SK-N-SH (cell line): ENCODE data around the gene BCL2L11. TPM values are rescaled to one million over a fixed set of nuclear protein-coding genes. Genes with fewer than 3 reads are reported as not detected.

Experiments used
- CTCF ChIA-PET: fragments of 300-600, 350-600 bp; formaldehyde crosslinking; extraction: SDS; loops from one replicate; lab custom pipeline; 2021; lab: Yijun Ruan, JAX
- POLR2A ChIA-PET: fragments of 350-600 bp; sonication (Branson Sonifier 250); formaldehyde crosslinking; extraction: SDS; loops from one replicate; lab custom pipeline; 2020; ENCODE audit warnings: antibody characterized with exemption, inconsistent platforms; lab: Yijun Ruan, JAX
- DNase-seq: peaks from one replicate; pipeline ENCODE4 v3.0.0; 2012
- H2AFZ ChIP-seq: fragments of 200-600 bp; sonication (generic); 2 replicates; pipeline ENCODE4 v1.8.1; 2016; ENCODE audit warnings: antibody characterized with exemption, mild to moderate bottlenecking, low read depth
- H3F3A ChIP-seq: fragments of 200-600 bp; sonication (generic); replicated peaks from 2 replicates; pipeline ENCODE3; 2016; ENCODE audit warnings: antibody characterized with exemption, mild to moderate bottlenecking; ENCODE audit not compliant: insufficient read depth
- H3K27ac ChIP-seq, 2 experiments: fragments of 200-500 bp in 1 of 2; fragments of 200-600 bp in 1 of 2; sonication (Bioruptor generic) in 1 of 2; sonication (generic), shearing (Covaris generic) in 1 of 2; 2 replicates each; pipeline versions ENCODE4 v1.5.1 to v1.6.1; 2014 to 2016; ENCODE audit warnings: low read depth in 2 of 2, inconsistent platforms in 1 of 2, low read length in 1 of 2, mild to moderate bottlenecking in 1 of 2, mixed read lengths in 1 of 2
- H3K27me3 ChIP-seq: fragments of 200-600 bp; sonication (generic), shearing (Covaris generic); 2 replicates; pipeline ENCODE4 v1.6.1; 2016; ENCODE audit warnings: mixed run types; ENCODE audit not compliant: insufficient read depth
- H3K36me3 ChIP-seq, 2 experiments: fragments of 200-500 bp in 1 of 2; fragments of 200-600 bp in 1 of 2; sonication (Bioruptor generic) in 1 of 2; sonication (generic) in 1 of 2; replicated peaks in 1 of 2; 2 replicates each; pipeline versions ENCODE3 to v1.5.1; 2014 to 2016; ENCODE audit warnings: low read length in 1 of 2, mild to moderate bottlenecking in 1 of 2; ENCODE audit not compliant: insufficient read depth in 2 of 2, control insufficient read depth in 1 of 2
- H3K4me1 ChIP-seq, 2 experiments: fragments of 200-500 bp in 1 of 2; fragments of 200-600 bp in 1 of 2; sonication (Bioruptor generic) in 1 of 2; sonication (generic), shearing (Covaris generic) in 1 of 2; 2 replicates each; pipeline versions ENCODE4 v1.5.1 to v1.6.1; 2014 to 2016; ENCODE audit warnings: low read depth in 1 of 2, low read length in 1 of 2, mixed run types in 1 of 2; ENCODE audit not compliant: insufficient read depth in 2 of 2, control insufficient read depth in 1 of 2
- H3K4me2 ChIP-seq: fragments of 200-600 bp; sonication (generic), shearing (Covaris generic); 2 replicates; pipeline ENCODE4 v1.6.1; 2017; ENCODE audit warnings: mixed run types
- H3K4me3 ChIP-seq, 2 experiments: fragments of 200-500 bp in 1 of 2; fragments of 200-600 bp in 1 of 2; sonication (Bioruptor generic) in 1 of 2; sonication (generic), shearing (Covaris generic) in 1 of 2; 2 replicates each; pipeline versions ENCODE4 v1.5.1 to v1.8.1; 2014 to 2016; ENCODE audit warnings: low read depth in 2 of 2, inconsistent platforms in 1 of 2, low read length in 1 of 2, mild to moderate bottlenecking in 1 of 2, mixed read lengths in 1 of 2, moderate library complexity in 1 of 2
- H3K79me2 ChIP-seq: fragments of 200-600 bp; sonication (generic); 2 replicates; pipeline ENCODE4 v1.8.1; 2017; ENCODE audit warnings: mild to moderate bottlenecking; ENCODE audit not compliant: insufficient read depth
- H3K9ac ChIP-seq: fragments of 200-600 bp; sonication (generic); 2 replicates; pipeline ENCODE4 v1.6.1; 2017; ENCODE audit warnings: mixed run types
- H3K9me2 ChIP-seq: fragments of 200-600 bp; sonication (generic); 2 replicates; pipeline ENCODE4 v1.6.1; 2017; ENCODE audit warnings: mixed run types
- H3K9me3 ChIP-seq: fragments of 200-600 bp; sonication (generic); 2 replicates; pipeline ENCODE4 v1.6.1; 2017; ENCODE audit warnings: mixed run types, mild to moderate bottlenecking, moderate library complexity
- H4K20me1 ChIP-seq: fragments of 200-600 bp; sonication (generic); 2 replicates; pipeline ENCODE4 v1.6.1; 2017; ENCODE audit warnings: mild to moderate bottlenecking, mixed run types; ENCODE audit not compliant: insufficient read depth
- CTCF ChIP-seq: fragments of 200-600 bp; sonication (generic); IDR thresholded peaks from 2 replicates; pipeline ENCODE4 v1.6.1; 2017; ENCODE audit warnings: antibody characterized with exemption, mild to moderate bottlenecking, moderate library complexity
- ELF1 ChIP-seq: IDR thresholded peaks from 2 replicates; pipeline ENCODE4 v1.4.0; 2012
- FOXJ3 ChIP-seq: sonication (generic); formaldehyde crosslinking; IDR thresholded peaks from 2 replicates; pipeline ENCODE4 v1.5.1; 2020; ENCODE audit warnings: mild to moderate bottlenecking, missing genetic modification reagents
- IRF3 ChIP-seq: fragments of 150-350 bp; IDR thresholded peaks from 2 replicates; pipeline ENCODE4 v1.6.1; 2016; ENCODE audit warnings: mild to moderate bottlenecking, low read depth, low read length
- MAX ChIP-seq: IDR thresholded peaks from 2 replicates; pipeline ENCODE4 v1.4.0; 2012; ENCODE audit warnings: low read depth
- NFIC ChIP-seq: IDR thresholded peaks from 2 replicates; pipeline ENCODE4 v1.4.0; 2012; ENCODE audit warnings: borderline replicate concordance
- RAD21 ChIP-seq: IDR thresholded peaks from 2 replicates; pipeline ENCODE4 v1.6.1; 2012; ENCODE audit warnings: mild to moderate bottlenecking, low read length
- RCOR1 ChIP-seq: fragments of 150-350 bp; IDR thresholded peaks from 2 replicates; pipeline ENCODE4 v1.6.1; 2017; ENCODE audit warnings: antibody characterized with exemption, low read length
- REST ChIP-seq: IDR thresholded peaks from 2 replicates; pipeline ENCODE4 v1.6.1; 2012; ENCODE audit warnings: mild to moderate bottlenecking, low read depth, low read length, moderate library complexity
- RFX5 ChIP-seq: IDR thresholded peaks from 2 replicates; pipeline ENCODE4 v1.6.1; 2012; ENCODE audit warnings: mild to moderate bottlenecking, improper control_type of control experiment, low read length
- SIN3A ChIP-seq: IDR thresholded peaks from 2 replicates; pipeline ENCODE4 v1.6.1; 2012; ENCODE audit warnings: low read depth, mild to moderate bottlenecking, low read length, moderate library complexity, borderline replicate concordance
- TEAD4 ChIP-seq: IDR thresholded peaks from 2 replicates; pipeline ENCODE4 v1.4.0; 2012; ENCODE audit warnings: mild to moderate bottlenecking, borderline replicate concordance; ENCODE audit not compliant: insufficient read depth
- USF1 ChIP-seq: IDR thresholded peaks from 2 replicates; pipeline ENCODE4 v1.4.0; 2012; ENCODE audit warnings: low read depth, borderline replicate concordance
- USF2 ChIP-seq: fragments of 150-350 bp; IDR thresholded peaks from 2 replicates; pipeline ENCODE4 v1.6.1; 2017; ENCODE audit warnings: antibody characterized with exemption, low read length, low read depth, borderline replicate concordance
- WGBS: methylation state at CpG from one replicate; pipeline ENCODE4 v1.1.6; 2017; ENCODE audit warnings: low lambda C conversion rate; 5-methylcytosine and 5-hydroxymethylcytosine counted together
- polyA plus RNA-seq, 3 experiments: library from polyadenylated mRNA; depleted of rRNA; stranded (reverse); fragments of >200 nt; gene quantifications; 2 replicates each; pipeline ENCODE4 v1.2.3, GENCODE V29; 2012

The BCL2L11 gene
- polyA plus RNA-seq, 1 of the 3 experiments (the other 2 are of a cell fraction) = 3.3 TPM

- H3K9ac ChIP-seq = no peak overlapping the region
- H3K36me3 ChIP-seq = peaks cover 0 to 12% of the 10 kb centered on the region in 2 experiments
- no peak for DNase-seq
- H3K4me2 ChIP-seq = no peak overlapping the region
- 93% methylated on average over 7 of the region's 7 CpGs for WGBS
- ChIA-PET POLR2A (interaction anchor here (1.6 kb wide), 1 partner anchor 16 kb away, joined by 5 read pairs; no protein-coding TSS in a partner anchor), CTCF (interaction anchor here (1.4 to 7.1 kb wide), 4 partner anchors 12 to 333 kb away, joined by 3 to 31 read pairs (median 4); partner anchors contain the start of gene BCL2L11)
- H3K27ac ChIP-seq = peak overlapping the region in 1 of 2 experiments; percentile 22; a peak in 1 of 4 replicates
- no peaks in the 10 kb centered on the region for H3K9me2 ChIP-seq
- no peaks in the 10 kb centered on the region for H3K9me3 ChIP-seq
- H3K4me1 ChIP-seq = peaks cover 4 to 43% of the 10 kb centered on the region in 2 experiments; a peak in 2 of 4 replicates
- H3K4me3 ChIP-seq = no peak overlapping the region
- H4K20me1 ChIP-seq = no peaks in the 10 kb centered on the region; the same call in 1 of the 2 replicates
- no peaks in the 10 kb centered on the region for H3K27me3 ChIP-seq
- peaks cover 3% of the 10 kb centered on the region for H3F3A ChIP-seq
- H3K79me2 ChIP-seq = no peaks in the 10 kb centered on the region
- TF ChIP-seq NFIC (no peak), TEAD4 (no peak), RAD21 (no peak), ELF1 (no peak), MAX (no peak), REST (no peak), USF2 (no peak)
- H2AFZ ChIP-seq = no peak overlapping the region
Observed at GRCh38 chr2:111145103-111145760, 24.5 kb downstream of the BCL2L11 start.

GRCh38 chr2:111145951-111146350 is 25.2 kb downstream of the BCL2L11 start:
- Histone ChIP-seq H3K27me3 (no peaks in the 10 kb centered on the region), H4K20me1 (no peaks in the 10 kb centered on the region; the same call in 1 of the 2 replicates), H3K9me2 (no peaks in the 10 kb centered on the region), H2AFZ (no peak overlapping the region), H3K4me2 (no peak overlapping the region), H3K27ac (no peak overlapping the region), H3K9ac (no peak overlapping the region), H3F3A (peaks cover 3% of the 10 kb centered on the region), H3K36me3 (peaks cover 0 to 10% of the 10 kb centered on the region in 2 experiments), H3K9me3 (no peaks in the 10 kb centered on the region), H3K4me1 (peaks cover 4 to 43% of the 10 kb centered on the region in 2 experiments; a peak in 2 of 4 replicates), H3K79me2 (no peaks in the 10 kb centered on the region), H3K4me3 (no peak overlapping the region)
- ChIA-PET CTCF (interaction anchor here (1.6 to 7.1 kb wide), 2 partner anchors 12 to 16 kb away, joined by 3 to 31 read pairs; no protein-coding TSS in a partner anchor), POLR2A (no interaction called here)
- DNase-seq = no peak
- WGBS = 98% methylated on average over 2 of the region's 2 CpGs
- TF ChIP-seq MAX = no peak
- no peak for TF ChIP-seq ELF1
- no peak for TF ChIP-seq FOXJ3 (CRISPR knock-in tag)
- no peak for TF ChIP-seq CTCF
- TF ChIP-seq IRF3 = no peak
- TF ChIP-seq TEAD4 = no peak
- TF ChIP-seq RCOR1 = no peak
- TF ChIP-seq SIN3A = no peak
- TF ChIP-seq RFX5 = no peak
- no peak for TF ChIP-seq USF1
